NCI-H1092 treated with DMSO at 0.1 percent for 48 hours (cell line): ENCODE data around the gene GNAI2.
"Not testable (repeated sequence)": the region's sequence is repeated elsewhere in the genome, so short reads cannot be mapped to it uniquely, and the experiment has no call there.

Experiments used
- DNase-seq: peaks from one replicate; lab custom pipeline; 2025; lab: John Stamatoyannopoulos, UW

Gene GNAI2

GRCh38 chr3:50264383-50264963 lies 28.5 kb downstream of the GNAI2 start:
- no peak for DNase-seq

DNA sequence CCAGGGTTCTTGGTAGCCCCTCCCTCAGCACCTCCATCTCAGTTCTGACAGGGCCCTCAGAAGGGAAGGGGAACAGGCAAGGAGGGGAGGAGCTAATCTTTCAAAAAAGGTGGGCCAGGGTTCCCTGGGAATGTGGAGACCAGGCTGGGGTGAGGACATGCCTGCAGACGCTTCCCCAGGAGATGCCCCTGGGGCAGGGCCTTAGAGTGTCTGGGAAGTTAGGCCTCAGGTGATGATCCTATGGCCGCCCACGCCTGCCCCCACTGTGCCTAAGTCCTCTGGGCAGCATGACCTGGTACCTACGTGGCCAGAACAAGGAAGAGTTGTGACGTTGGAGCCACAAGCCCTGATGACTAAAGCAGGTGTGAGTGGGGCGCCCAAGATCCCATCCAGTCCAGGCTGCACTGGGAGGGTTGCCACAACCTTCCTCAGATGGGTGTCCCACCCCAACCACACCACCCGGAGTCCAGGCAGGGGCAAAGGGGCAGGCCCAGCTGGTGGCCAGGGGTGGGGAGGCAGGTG lies 29.0 kb downstream of the GNAI2 start:
- DNase-seq, result no peak

DNA sequence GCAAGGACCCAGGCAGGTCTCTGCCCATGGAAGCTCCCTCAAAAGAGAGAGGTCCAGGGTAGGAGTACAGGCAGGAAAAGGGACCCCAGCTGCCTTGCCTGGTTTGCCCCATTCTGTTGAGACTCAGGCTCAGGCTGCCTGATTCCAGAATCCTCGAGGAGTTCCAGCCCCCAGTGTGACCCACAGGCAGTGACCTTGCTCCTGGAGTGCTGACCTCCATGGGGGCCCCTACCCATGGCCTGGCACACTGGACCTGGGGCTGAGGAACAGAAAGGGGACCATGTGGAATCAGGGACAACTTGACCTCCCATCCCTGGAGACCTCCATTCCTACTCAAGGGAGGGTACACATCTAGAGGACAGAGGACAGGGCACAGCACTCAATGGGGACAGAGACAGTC lies 29.6 kb downstream of the GNAI2 start:
- no peak for DNase-seq

DNA sequence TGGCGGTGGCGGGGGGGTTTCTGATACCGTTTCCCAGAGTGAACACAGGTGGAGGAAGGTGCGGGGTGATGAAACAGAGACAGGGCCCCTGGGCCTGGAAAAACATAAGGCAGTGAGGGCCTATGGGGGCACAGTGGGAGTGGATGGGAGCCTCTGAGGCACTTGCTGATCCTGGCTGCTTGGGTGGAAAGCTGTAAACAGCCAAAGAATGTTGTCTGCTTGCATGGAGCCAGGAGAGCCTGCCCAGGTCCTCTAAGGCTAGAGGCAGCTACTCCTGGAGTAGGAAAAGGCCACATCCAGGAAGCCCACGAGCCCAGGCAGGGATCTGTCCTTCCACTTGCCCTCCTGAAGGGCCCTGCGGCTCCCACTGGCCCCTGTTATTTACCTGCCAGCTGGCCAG lies 30.0 kb downstream of the GNAI2 start:
- no peak for DNase-seq

GRCh38 chr3:50266836-50267235 lies 30.8 kb downstream of the GNAI2 start:
- DNase-seq, result no peak

DNA sequence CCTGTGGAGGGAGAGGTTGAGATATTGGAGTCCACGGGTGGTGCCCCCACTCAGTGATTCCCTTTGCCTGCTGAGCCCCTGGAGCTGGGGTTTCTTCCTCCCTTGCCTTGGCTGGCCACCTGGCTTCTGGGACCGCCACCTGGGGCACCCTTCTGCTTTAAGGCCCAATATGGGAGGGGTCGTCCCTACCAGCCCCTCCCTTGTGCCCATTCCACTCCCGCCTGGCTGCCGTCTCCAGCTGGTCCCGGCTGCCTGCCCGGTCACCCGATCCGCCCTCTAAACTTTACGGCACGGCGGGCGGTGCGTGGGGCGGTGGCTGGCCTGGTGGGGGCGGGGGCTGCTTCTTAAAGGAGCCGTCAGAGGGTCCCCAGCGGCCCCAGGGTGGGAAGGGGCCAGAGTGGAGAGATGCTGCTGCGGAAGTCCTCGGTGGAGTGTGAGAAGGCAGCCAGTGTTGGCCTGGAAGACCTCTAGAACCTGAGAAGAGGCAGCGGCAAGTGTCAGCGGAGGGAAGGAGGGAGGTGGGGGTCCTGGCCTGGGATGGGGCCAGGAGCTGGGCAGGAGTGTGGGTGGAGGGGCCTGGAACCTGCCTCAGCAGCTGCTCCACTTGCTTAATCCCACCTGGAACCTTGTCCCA lies 31.4 kb downstream of the GNAI2 start:
- no peak for DNase-seq

- no peak for DNase-seq
Measured at GRCh38 chr3:50268276-50268675, 32.3 kb downstream of the GNAI2 start.

DNA sequence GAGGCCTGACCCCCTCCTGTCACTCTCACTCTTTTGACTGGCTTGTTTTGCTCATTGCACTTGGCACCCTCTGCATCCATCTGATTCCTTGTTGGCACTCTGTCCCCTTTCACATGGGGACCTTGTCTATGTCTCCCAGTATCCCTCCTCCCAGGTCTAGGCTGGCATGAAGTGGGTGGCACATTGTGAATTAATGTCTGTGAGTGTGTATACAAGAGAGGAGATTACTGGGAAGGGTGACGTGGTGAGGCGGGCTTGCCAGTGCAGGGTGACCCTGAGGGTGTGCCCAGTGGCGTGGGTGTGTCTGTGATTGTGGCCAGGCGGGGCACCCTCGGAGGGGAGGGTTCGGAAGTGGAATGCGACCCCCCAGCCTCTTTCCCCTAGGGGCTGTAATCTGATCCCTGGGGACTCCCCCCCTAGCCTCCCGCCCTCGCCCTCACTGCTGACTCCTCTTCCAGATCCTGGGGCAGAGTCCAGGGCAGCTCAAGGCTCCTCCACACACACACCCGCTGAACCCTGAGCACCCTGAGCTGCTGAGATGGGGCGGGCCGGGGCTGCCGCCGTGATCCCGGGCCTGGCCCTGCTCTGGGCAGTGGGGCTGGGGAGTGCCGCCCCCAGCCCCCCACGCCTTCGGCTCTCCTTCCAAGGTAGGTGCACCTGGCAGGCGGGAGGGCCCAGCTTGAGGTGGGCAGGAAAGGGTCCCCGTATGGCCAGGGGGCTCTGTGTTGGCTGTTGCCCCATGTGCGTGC lies 32.9 kb downstream of the GNAI2 start, which contains the start of gene SEMA3B:
Gene SEMA3B (plus strand): TSS at position 445 of the 749 bp plus-strand sequence. CDS start 94 bp downstream, at position 539.
- DNase-seq, result no peak

GRCh38 chr3:50269460-50269859 lies 33.5 kb downstream of the GNAI2 start:
- DNase-seq, result no peak

GRCh38 chr3:50269977-50270413 lies 34.0 kb downstream of the GNAI2 start:
- DNase-seq, result no peak

GRCh38 chr3:50270422-50271224 lies 34.6 kb downstream of the GNAI2 start:
- DNase-seq, result no peak

GRCh38 chr3:50271314-50271936 lies 35.4 kb downstream of the GNAI2 start:
- DNase-seq, result no peak

DNA sequence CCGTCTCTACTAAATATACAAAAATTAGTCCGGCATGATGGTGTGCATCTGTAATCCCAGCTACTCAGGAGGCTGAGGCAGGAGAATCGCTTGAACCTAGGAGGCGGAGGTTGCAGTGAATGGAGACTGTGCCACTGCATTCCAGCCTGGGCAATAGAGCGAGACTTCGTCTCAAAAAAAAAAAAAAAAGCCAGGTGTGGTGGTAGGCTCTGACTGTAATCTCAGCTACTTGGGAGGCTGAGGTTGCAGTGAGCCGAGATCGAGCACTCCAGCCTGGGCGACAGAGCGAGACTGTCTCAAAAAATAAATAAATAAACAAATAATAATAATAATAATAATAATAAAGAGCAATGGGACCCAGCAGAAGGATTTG lies 36.5 kb downstream of the GNAI2 start:
- not testable (repeated sequence) for DNase-seq

- DNase-seq, result peak; percentile 46
Measured at GRCh38 chr3:50272911-50273688, 37.1 kb downstream of the GNAI2 start.

- no peak for DNase-seq
Measured at GRCh38 chr3:50273689-50274065, 37.7 kb downstream of the GNAI2 start.

DNA sequence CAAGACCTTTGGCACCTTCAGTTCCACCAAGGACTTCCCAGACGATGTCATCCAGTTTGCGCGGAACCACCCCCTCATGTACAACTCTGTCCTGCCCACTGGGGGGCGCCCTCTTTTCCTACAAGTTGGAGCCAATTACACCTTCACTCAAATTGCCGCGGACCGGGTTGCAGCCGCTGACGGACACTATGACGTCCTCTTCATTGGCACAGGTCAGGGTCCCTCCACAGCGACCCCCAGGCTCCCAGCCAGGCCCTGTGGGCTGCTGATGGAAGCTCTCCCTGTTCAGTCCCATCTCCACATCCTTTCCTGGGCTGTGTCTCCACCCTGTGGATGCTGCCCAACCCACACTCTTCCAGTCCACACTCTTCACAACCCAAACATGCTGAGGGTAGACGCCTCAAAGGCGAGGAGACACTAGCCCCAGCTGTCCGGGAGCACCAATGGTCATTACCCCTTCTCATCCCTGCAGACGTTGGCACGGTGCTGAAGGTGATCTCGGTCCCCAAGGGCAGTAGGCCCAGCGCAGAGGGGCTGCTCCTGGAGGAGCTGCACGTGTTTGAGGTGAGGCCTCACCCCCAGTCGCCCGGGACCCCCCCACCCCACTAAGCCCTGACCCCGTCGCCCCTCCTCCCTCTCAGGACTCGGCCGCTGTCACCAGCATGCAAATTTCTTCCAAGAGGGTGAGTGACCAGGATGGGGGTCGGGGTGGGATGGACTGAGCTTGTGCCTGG lies 38.5 kb downstream of the GNAI2 start:
- DNase-seq, result peak; percentile 5

GRCh38 chr3:50275141-50275995 lies 39.4 kb downstream of the GNAI2 start:
- no peak for DNase-seq

DNA sequence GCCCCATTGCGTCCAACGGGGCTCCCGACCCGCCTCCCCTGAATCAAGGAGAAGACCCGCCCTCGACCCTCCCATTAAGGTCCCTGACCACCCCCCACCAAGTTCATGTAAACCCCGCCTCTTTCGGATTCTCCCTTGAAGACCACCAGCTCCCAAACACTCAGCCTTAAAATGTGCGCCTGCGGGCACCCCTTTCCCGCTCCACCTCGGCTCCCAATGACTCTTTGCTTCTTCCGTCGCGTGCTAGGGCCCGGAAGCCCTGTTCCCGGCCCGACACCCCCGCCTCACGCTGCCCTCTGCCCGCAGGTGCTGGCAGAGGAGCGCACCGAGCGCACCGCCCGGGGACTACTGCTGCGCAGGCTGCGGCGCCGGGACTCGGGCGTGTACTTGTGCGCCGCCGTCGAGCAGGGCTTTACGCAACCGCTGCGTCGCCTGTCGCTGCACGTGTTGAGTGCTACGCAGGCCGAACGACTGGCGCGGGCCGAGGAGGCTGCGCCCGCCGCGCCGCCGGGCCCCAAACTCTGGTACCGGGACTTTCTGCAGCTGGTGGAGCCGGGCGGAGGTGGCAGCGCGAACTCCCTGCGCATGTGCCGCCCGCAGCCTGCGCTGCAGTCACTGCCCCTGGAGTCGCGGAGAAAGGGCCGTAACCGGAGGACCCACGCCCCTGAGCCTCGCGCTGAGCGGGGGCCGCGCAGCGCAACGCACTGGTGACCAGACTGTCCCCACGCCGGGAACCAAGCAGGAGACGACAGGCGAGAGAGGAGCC lies 40.2 kb downstream of the GNAI2 start:
- DNase-seq, result no peak

DNA sequence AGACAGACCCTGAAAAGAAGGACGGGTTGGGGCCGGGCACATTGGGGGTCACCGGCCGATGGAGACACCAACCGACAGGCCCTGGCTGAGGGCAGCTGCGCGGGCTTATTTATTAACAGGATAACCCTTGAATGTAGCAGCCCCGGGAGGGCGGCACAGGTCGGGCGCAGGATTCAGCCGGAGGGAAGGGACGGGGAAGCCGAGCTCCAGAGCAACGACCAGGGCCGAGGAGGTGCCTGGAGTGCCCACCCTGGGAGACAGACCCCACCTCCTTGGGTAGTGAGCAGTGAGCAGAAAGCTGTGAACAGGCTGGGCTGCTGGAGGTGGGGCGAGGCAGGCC lies 40.7 kb downstream of the GNAI2 start:
- DNase-seq, result no peak
